ENCODE data around the gene SVIL.

SVIL gene

DNA sequence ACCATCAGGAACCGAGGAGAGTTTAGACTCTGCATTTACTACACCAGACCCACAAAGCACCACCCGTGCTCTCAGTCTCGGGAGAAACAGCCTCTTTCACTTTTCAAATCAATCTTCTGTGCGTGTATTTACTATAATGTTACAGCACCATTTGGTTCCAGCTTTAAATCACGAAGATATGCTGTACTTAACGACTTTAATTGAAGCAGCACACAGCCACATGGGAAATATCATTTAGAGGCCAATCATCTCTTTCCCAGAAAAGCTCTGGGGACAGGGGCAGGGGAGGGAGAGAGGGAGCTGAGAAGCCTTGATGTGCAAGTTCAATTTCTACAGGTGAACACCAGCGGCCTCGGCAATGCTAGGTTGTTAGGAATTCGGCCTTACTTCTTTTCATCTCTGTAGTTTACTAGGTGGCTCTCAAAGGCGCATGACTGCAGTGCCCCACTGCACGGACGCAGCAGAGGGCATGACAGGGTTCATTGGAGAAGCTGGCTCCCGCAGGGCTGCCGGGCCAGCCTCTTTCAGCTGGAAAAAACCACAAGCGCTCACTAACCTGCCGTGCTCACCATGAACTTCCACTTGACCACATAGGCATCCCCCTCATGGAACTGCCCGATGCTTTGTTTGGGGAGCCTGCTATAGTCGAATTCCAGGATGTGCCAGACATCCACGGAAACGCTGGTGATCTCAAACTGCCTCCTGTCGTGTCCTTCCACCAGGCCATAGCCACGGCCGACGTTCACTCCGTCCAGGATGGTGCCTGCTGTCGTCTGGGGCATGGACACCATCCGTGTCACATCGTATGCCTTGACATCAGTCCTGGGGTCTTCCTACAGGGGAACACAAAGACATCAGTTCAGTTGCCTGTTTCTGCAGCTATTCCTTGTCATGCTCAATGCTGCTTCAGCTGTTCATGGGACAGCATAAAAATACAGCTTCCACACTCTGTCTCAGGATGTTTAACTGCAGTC is 154.5 kb downstream of the SVIL start:
- Histone ChIP-seq H4K8ac (ENCODE audit: low read length) (no peak overlapping the region), H2BK15ac (ENCODE audit: low read depth, poor library complexity, severe bottlenecking) (no peak overlapping the region), H3K23ac (ENCODE audit: low read length in 2 of 2) (no peak overlapping the region), H3K4ac (ENCODE audit: low read depth in 1 of 2, low read length in 2 of 2) (no peak overlapping the region), H3K4me1 (ENCODE audit: control insufficient read depth, insufficient read depth, low read depth, low read length) (peaks cover 36% of the 10 kb centered on the region), H2BK120ac (ENCODE audit: low read depth, low read length) (no peak overlapping the region), H2BK12ac (ENCODE audit: low read length in 2 of 2) (no peak overlapping the region), H3K27ac (ENCODE audit: low read length, poor library complexity, severe bottlenecking) (peak overlapping the region; percentile 93), H3K4me3 (ENCODE audit: insufficient read depth in 1 of 2, low read depth in 1 of 2, low read length in 2 of 2) (no peak overlapping the region), H2BK5ac (ENCODE audit: low read depth, low read length, poor library complexity, severe bottlenecking) (peak overlapping the region; percentile 74), H3K79me1 (replicated peaks; ENCODE audit: low read length, poor library complexity, severe bottlenecking) (peaks cover 8% of the 10 kb centered on the region), H3K9me3 (ENCODE audit: control insufficient read depth, low read length) (no peaks in the 10 kb centered on the region), H3K27me3 (ENCODE audit: control insufficient read depth in 1 of 2, insufficient read depth in 1 of 2, low read length in 2 of 2) (no peaks in the 10 kb centered on the region), H3K4me2 (ENCODE audit: low read length, poor library complexity, severe bottlenecking) (no peak overlapping the region), H4K91ac (ENCODE audit: low read length) (no peak overlapping the region), H2AFZ (ENCODE audit: low read depth, low read length) (no peak overlapping the region), H3K9ac (ENCODE audit: low read length) (no peak overlapping the region), H3K36me3 (ENCODE audit: control insufficient read depth in 1 of 2, insufficient read depth in 2 of 2, low read depth in 1 of 2, low read length in 2 of 2) (peaks cover 26 to 97% of the 10 kb centered on the region in 2 experiments), H2AK5ac (ENCODE audit: low read length, severe bottlenecking) (peak overlapping the region; percentile 91), H3K18ac (ENCODE audit: low read depth in 1 of 2, low read length in 2 of 2) (no peak overlapping the region), H3K14ac (ENCODE audit: low read length in 2 of 2) (no peak overlapping the region)
- DNase-seq = no peak
- WGBS = 92% methylated on average over 26 of the region's 28 CpGs

DNA sequence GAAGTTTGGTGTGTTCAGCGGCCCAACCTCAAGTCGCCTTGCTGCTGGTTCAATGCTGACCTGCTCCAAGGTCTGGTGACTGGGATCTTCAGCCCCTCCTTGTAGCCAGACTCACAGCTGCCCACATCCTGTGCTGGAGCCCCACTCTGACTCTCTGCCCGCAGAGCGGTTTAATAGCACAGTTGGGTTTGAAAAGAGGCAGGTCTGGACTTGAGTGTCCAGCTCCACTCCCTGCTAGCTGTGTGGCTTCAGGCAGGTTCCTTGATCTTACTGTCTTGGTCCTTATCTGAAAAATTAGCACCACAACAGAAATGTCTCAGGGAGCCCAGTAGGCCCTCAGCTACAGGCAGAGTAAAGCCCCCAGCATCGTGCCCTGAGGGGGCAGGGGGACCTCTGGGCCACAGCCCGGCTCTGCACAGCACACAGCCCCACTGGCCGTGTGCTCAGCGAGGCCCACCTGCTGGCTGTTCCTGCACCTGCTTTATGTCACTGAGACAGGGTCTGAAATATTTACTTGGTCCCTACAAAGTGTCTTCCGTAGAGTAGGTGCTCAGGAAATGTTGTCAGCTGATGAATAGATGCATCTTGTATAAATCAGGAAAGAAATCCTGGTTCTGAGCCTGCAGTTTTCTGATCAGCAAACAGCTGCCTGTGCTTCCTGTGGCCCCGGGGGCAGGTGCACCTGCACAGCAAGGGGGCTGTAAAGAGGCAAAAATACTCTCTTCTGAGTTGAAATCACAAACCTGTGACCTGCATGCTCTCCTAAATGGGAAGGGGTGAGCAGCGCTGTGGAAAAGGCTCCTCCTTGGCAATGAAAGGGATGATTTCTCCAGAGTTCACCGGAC is 155.5 kb downstream of the SVIL start:
- H2AK5ac ChIP-seq (ENCODE audit: low read length, severe bottlenecking) = peak overlapping the region; percentile 49
- H4K91ac ChIP-seq (ENCODE audit: low read length) = no peak overlapping the region
- no peak overlapping the region for H2BK12ac ChIP-seq (ENCODE audit: low read length in 2 of 2)
- no peak overlapping the region for H2BK15ac ChIP-seq (ENCODE audit: low read depth, poor library complexity, severe bottlenecking)
- peak overlapping the region; percentile 83 for H2BK5ac ChIP-seq (ENCODE audit: low read depth, low read length, poor library complexity, severe bottlenecking)
- no peaks in the 10 kb centered on the region for H3K9me3 ChIP-seq (ENCODE audit: control insufficient read depth, low read length)
- no peak overlapping the region for H2AFZ ChIP-seq (ENCODE audit: low read depth, low read length)
- H2BK120ac ChIP-seq (ENCODE audit: low read depth, low read length) = no peak overlapping the region
- no peak overlapping the region for H3K14ac ChIP-seq (ENCODE audit: low read length in 2 of 2)
- H3K9ac ChIP-seq (ENCODE audit: low read length) = no peak overlapping the region
- no peak overlapping the region for H3K18ac ChIP-seq (ENCODE audit: low read depth in 1 of 2, low read length in 2 of 2)
- no peak overlapping the region for H3K4me2 ChIP-seq (ENCODE audit: low read length, poor library complexity, severe bottlenecking)
- 86% methylated on average over 12 of the region's 12 CpGs for WGBS
- peak; percentile 21 for DNase-seq
- H3K27ac ChIP-seq (ENCODE audit: low read length, poor library complexity, severe bottlenecking) = peak overlapping the region; percentile 92
- no peak overlapping the region for H3K4ac ChIP-seq (ENCODE audit: low read depth in 1 of 2, low read length in 2 of 2)
- H3K27me3 ChIP-seq (ENCODE audit: control insufficient read depth in 1 of 2, insufficient read depth in 1 of 2, low read length in 2 of 2) = no peaks in the 10 kb centered on the region
- H3K4me1 ChIP-seq (ENCODE audit: control insufficient read depth, insufficient read depth, low read depth, low read length) = peaks cover 37% of the 10 kb centered on the region
- peaks cover 29 to 95% of the 10 kb centered on the region in 2 experiments for H3K36me3 ChIP-seq (ENCODE audit: control insufficient read depth in 1 of 2, insufficient read depth in 2 of 2, low read depth in 1 of 2, low read length in 2 of 2)
- H3K79me1 ChIP-seq (replicated peaks; ENCODE audit: low read length, poor library complexity, severe bottlenecking) = peaks cover 10% of the 10 kb centered on the region
- H4K8ac ChIP-seq (ENCODE audit: low read length) = no peak overlapping the region
- H3K4me3 ChIP-seq (ENCODE audit: insufficient read depth in 1 of 2, low read depth in 1 of 2, low read length in 2 of 2) = no peak overlapping the region
- H3K23ac ChIP-seq (ENCODE audit: low read length in 2 of 2) = no peak overlapping the region

DNA sequence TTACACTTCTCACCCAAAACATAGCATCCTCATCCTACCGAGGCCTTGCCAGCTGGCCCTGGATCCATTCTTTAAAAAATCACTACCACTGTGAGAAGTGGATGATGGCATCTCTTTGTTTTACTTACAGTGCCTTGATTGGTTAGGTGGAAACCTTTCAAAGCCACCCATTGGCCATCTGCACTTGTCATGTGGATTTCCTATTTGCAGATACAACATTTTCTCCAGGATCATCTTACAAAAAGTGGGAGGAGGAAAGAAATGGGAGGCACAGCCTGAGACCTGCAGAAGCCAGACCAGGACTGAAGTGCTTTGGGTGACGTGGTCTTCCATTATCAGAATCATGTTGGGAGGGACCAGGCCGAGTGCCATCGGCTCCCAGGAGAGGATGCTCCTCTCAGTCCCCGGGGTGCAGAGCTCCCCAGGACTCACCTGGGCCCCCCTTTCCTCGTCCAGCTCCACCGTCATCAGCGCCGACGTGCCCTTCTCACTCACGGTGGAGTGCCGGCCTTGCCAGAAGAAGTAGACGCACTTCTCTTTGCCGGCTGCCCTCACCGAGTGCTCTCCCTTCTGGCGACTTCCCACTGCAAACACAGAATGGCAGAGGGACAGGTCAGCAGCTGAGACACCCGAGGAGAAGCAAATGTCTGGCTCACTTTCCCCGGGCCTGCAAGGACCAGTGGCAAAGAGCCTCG is 161.2 kb downstream of the SVIL start:
- Histone ChIP-seq H3K79me1 (replicated peaks; ENCODE audit: low read length, poor library complexity, severe bottlenecking) (peaks cover 24% of the 10 kb centered on the region), H3K14ac (ENCODE audit: low read length in 2 of 2) (no peak overlapping the region), H4K91ac (ENCODE audit: low read length) (no peak overlapping the region), H2AK5ac (ENCODE audit: low read length, severe bottlenecking) (no peak overlapping the region), H3K4me3 (ENCODE audit: insufficient read depth in 1 of 2, low read depth in 1 of 2, low read length in 2 of 2) (no peak overlapping the region), H3K9me3 (ENCODE audit: control insufficient read depth, low read length) (no peaks in the 10 kb centered on the region), H2BK12ac (ENCODE audit: low read length in 2 of 2) (no peak overlapping the region), H3K27ac (ENCODE audit: low read length, poor library complexity, severe bottlenecking) (no peak overlapping the region), H3K23ac (ENCODE audit: low read length in 2 of 2) (no peak overlapping the region), H3K4me1 (ENCODE audit: control insufficient read depth, insufficient read depth, low read depth, low read length) (peaks cover 42% of the 10 kb centered on the region), H2BK15ac (ENCODE audit: low read depth, poor library complexity, severe bottlenecking) (no peak overlapping the region), H2AFZ (ENCODE audit: low read depth, low read length) (no peak overlapping the region), H2BK5ac (ENCODE audit: low read depth, low read length, poor library complexity, severe bottlenecking) (no peak overlapping the region), H3K4me2 (ENCODE audit: low read length, poor library complexity, severe bottlenecking) (no peak overlapping the region), H3K9ac (ENCODE audit: low read length) (no peak overlapping the region), H2BK120ac (ENCODE audit: low read depth, low read length) (no peak overlapping the region), H4K8ac (ENCODE audit: low read length) (no peak overlapping the region), H3K4ac (ENCODE audit: low read depth in 1 of 2, low read length in 2 of 2) (no peak overlapping the region), H3K27me3 (ENCODE audit: control insufficient read depth in 1 of 2, insufficient read depth in 1 of 2, low read length in 2 of 2) (no peaks in the 10 kb centered on the region), H3K18ac (ENCODE audit: low read depth in 1 of 2, low read length in 2 of 2) (no peak overlapping the region), H3K36me3 (ENCODE audit: control insufficient read depth in 1 of 2, insufficient read depth in 2 of 2, low read depth in 1 of 2, low read length in 2 of 2) (peaks cover 47 to 94% of the 10 kb centered on the region in 2 experiments)
- no peak for DNase-seq
- 93% methylated on average over 18 of the region's 19 CpGs for WGBS
